Fibroblast of skin of scalp (primary cell): Measurements from ENCODE around the gene NTPCR.
"Not testable (repeated sequence)": the region's sequence is repeated elsewhere in the genome, so short reads cannot be mapped to it uniquely, and the experiment has no call there.

Experiments
- DNase-seq: peaks from one replicate; pipeline ENCODE4 v3.0.0-alpha.2; 2013

Gene NTPCR

GRCh38 chr1:232927166-232927565 lies 23.2 kb upstream of the NTPCR start:
- not testable (repeated sequence) for DNase-seq

- DNase-seq = no peak
Measured at GRCh38 chr1:232927830-232928505, 22.4 kb upstream of the NTPCR start.

- no peak for DNase-seq
Measured at GRCh38 chr1:232932486-232933425, 17.7 kb upstream of the NTPCR start.

- no peak for DNase-seq
Measured at GRCh38 chr1:232936941-232937340, 13.5 kb upstream of the NTPCR start.

GRCh38 chr1:232937741-232938375 lies 12.6 kb upstream of the NTPCR start:
- no peak for DNase-seq

- no peak for DNase-seq
Measured at GRCh38 chr1:232938926-232939325, 11.5 kb upstream of the NTPCR start.

GRCh38 chr1:232939748-232940147 lies 10.7 kb upstream of the NTPCR start:
- no peak for DNase-seq

- no peak for DNase-seq
Measured at GRCh38 chr1:232940262-232940661, 10.1 kb upstream of the NTPCR start.

GRCh38 chr1:232942413-232943294 lies 7.8 kb upstream of the NTPCR start:
- DNase-seq = no peak

- DNase-seq = no peak
Measured at GRCh38 chr1:232943679-232944252, 6.6 kb upstream of the NTPCR start.

GRCh38 chr1:232944347-232944746 lies 6.1 kb upstream of the NTPCR start:
- DNase-seq = no peak

GRCh38 chr1:232949636-232950196 lies 695 bp upstream of the NTPCR start:
- no peak for DNase-seq

GRCh38 chr1:232951180-232951579 lies 769 bp downstream of the NTPCR start:
- DNase-seq = peak; percentile 14

- no peak for DNase-seq
Measured at GRCh38 chr1:232951605-232952004, 1.2 kb downstream of the NTPCR start.

- peak; percentile 58 for DNase-seq
Measured at GRCh38 chr1:232952514-232953499, 2.4 kb downstream of the NTPCR start.

- no peak for DNase-seq
Measured at GRCh38 chr1:232954594-232955365, 4.4 kb downstream of the NTPCR start.

GRCh38 chr1:232956081-232956480 lies 5.7 kb downstream of the NTPCR start:
- no peak for DNase-seq

GRCh38 chr1:232958067-232958466 lies 7.7 kb downstream of the NTPCR start:
- DNase-seq = no peak
